Activated T-cell treated with anti-CD3 and anti-CD28 coated beads, Interleukin-2, amount 50 U/mL, for 24 hours (primary cell): ENCODE results near the gene MACROD2.

Experiments used
- DNase-seq: peaks from one replicate; pipeline ENCODE4 v3.0.0-alpha.2; 2020
- H3K27ac Mint-ChIP-seq: 2 replicates; pipeline ENCODE4 v1.8.0; 2020; ENCODE audit warnings: mild to moderate bottlenecking, mixed read lengths
- H3K27me3 Mint-ChIP-seq: 2 replicates; pipeline ENCODE4 v1.8.0; 2020; ENCODE audit warnings: mixed read lengths
- H3K36me3 Mint-ChIP-seq: 2 replicates; pipeline ENCODE4 v1.8.0; 2020; ENCODE audit warnings: low read depth, mixed read lengths
- H3K4me1 Mint-ChIP-seq: 2 replicates; pipeline ENCODE4 v1.8.0; 2020; ENCODE audit warnings: low read depth, mixed read lengths
- H3K4me3 Mint-ChIP-seq: 2 replicates; pipeline ENCODE4 v1.8.0; 2020; ENCODE audit warnings: mild to moderate bottlenecking, moderate library complexity, mixed read lengths
- H3K9me3 Mint-ChIP-seq: 2 replicates; pipeline ENCODE4 v1.8.0; 2020; ENCODE audit warnings: mixed read lengths

MACROD2 gene

GRCh38 chr20:14582855-14583254 is 587.5 kb downstream of the MACROD2 start:
- no peak for DNase-seq
- Mint-ChIP-seq H3K4me3 (no peak overlapping the region), H3K36me3 (no peaks in the 10 kb centered on the region), H3K9me3 (peaks cover 9% of the 10 kb centered on the region), H3K27ac (no peak overlapping the region), H3K4me1 (no peaks in the 10 kb centered on the region), H3K27me3 (no peaks in the 10 kb centered on the region)

GRCh38 chr20:14583413-14583812 is 588.1 kb downstream of the MACROD2 start:
- H3K4me3 Mint-ChIP-seq = no peak overlapping the region
- peaks cover 8% of the 10 kb centered on the region for H3K9me3 Mint-ChIP-seq
- no peaks in the 10 kb centered on the region for H3K4me1 Mint-ChIP-seq
- no peaks in the 10 kb centered on the region for H3K27me3 Mint-ChIP-seq
- H3K27ac Mint-ChIP-seq = no peak overlapping the region
- no peak for DNase-seq
- no peaks in the 10 kb centered on the region for H3K36me3 Mint-ChIP-seq

GRCh38 chr20:14589383-14589782 is 594.1 kb downstream of the MACROD2 start:
- Mint-ChIP-seq H3K36me3 (no peaks in the 10 kb centered on the region), H3K27me3 (no peaks in the 10 kb centered on the region), H3K27ac (no peak overlapping the region), H3K4me3 (no peak overlapping the region), H3K9me3 (peaks cover 2% of the 10 kb centered on the region), H3K4me1 (no peaks in the 10 kb centered on the region)
- DNase-seq = no peak

- H3K27ac Mint-ChIP-seq = no peak overlapping the region
Observed at GRCh38 chr20:14595051-14595450, 599.7 kb downstream of the MACROD2 start.

GRCh38 chr20:14597206-14597715 is 601.9 kb downstream of the MACROD2 start:
- Mint-ChIP-seq H3K9me3 (peaks cover 5% of the 10 kb centered on the region), H3K4me1 (no peaks in the 10 kb centered on the region), H3K36me3 (no peaks in the 10 kb centered on the region), H3K27me3 (no peaks in the 10 kb centered on the region), H3K27ac (no peak overlapping the region), H3K4me3 (no peak overlapping the region)
- no peak for DNase-seq

More at GRCh38 chr20:14595051-14595450, 599.7 kb downstream of the MACROD2 start:
- H3K27me3 Mint-ChIP-seq = no peaks in the 10 kb centered on the region
- DNase-seq = no peak
- H3K4me1 Mint-ChIP-seq = no peaks in the 10 kb centered on the region
- no peak overlapping the region for H3K4me3 Mint-ChIP-seq
- peaks cover 5% of the 10 kb centered on the region for H3K9me3 Mint-ChIP-seq
- H3K36me3 Mint-ChIP-seq = no peaks in the 10 kb centered on the region

- H3K27me3 Mint-ChIP-seq = no peaks in the 10 kb centered on the region
- DNase-seq = no peak
- H3K4me1 Mint-ChIP-seq = no peaks in the 10 kb centered on the region
- H3K4me3 Mint-ChIP-seq = no peak overlapping the region
- no peak overlapping the region for H3K27ac Mint-ChIP-seq
- peaks cover 11% of the 10 kb centered on the region for H3K9me3 Mint-ChIP-seq
- no peaks in the 10 kb centered on the region for H3K36me3 Mint-ChIP-seq
Observed at GRCh38 chr20:14599613-14600012, 604.3 kb downstream of the MACROD2 start.

GRCh38 chr20:14600527-14600926 is 605.2 kb downstream of the MACROD2 start:
- no peak overlapping the region for H3K27ac Mint-ChIP-seq
- H3K36me3 Mint-ChIP-seq = no peaks in the 10 kb centered on the region
- H3K4me1 Mint-ChIP-seq = no peaks in the 10 kb centered on the region

GRCh38 chr20:14604143-14604542 is 608.8 kb downstream of the MACROD2 start:
- no peaks in the 10 kb centered on the region for H3K27me3 Mint-ChIP-seq
- H3K27ac Mint-ChIP-seq = no peak overlapping the region
- no peaks in the 10 kb centered on the region for H3K4me1 Mint-ChIP-seq
- no peak for DNase-seq
- H3K9me3 Mint-ChIP-seq = peaks cover 12% of the 10 kb centered on the region
- no peak overlapping the region for H3K4me3 Mint-ChIP-seq
- no peaks in the 10 kb centered on the region for H3K36me3 Mint-ChIP-seq

More at GRCh38 chr20:14600527-14600926, 605.2 kb downstream of the MACROD2 start:
- H3K4me3 Mint-ChIP-seq = no peak overlapping the region
- DNase-seq = no peak
- H3K27me3 Mint-ChIP-seq = no peaks in the 10 kb centered on the region
- H3K9me3 Mint-ChIP-seq = peaks cover 9% of the 10 kb centered on the region

- DNase-seq = no peak
- Mint-ChIP-seq H3K36me3 (no peaks in the 10 kb centered on the region), H3K4me3 (no peak overlapping the region), H3K4me1 (no peaks in the 10 kb centered on the region), H3K27ac (no peak overlapping the region), H3K9me3 (peaks cover 6% of the 10 kb centered on the region), H3K27me3 (no peaks in the 10 kb centered on the region)
Observed at GRCh38 chr20:14609328-14610221, 614.3 kb downstream of the MACROD2 start.

- H3K4me3 Mint-ChIP-seq = no peak overlapping the region
- H3K36me3 Mint-ChIP-seq = no peaks in the 10 kb centered on the region
- no peak overlapping the region for H3K27ac Mint-ChIP-seq
- no peaks in the 10 kb centered on the region for H3K27me3 Mint-ChIP-seq
- peaks cover 6% of the 10 kb centered on the region for H3K9me3 Mint-ChIP-seq
- no peaks in the 10 kb centered on the region for H3K4me1 Mint-ChIP-seq
- no peak for DNase-seq
Observed at GRCh38 chr20:14611479-14611878, 616.2 kb downstream of the MACROD2 start.

GRCh38 chr20:14612391-14612790 is 617.1 kb downstream of the MACROD2 start:
- Mint-ChIP-seq H3K36me3 (no peaks in the 10 kb centered on the region), H3K27ac (no peak overlapping the region), H3K4me1 (no peaks in the 10 kb centered on the region), H3K4me3 (no peak overlapping the region), H3K9me3 (peaks cover 6% of the 10 kb centered on the region), H3K27me3 (no peaks in the 10 kb centered on the region)
- no peak for DNase-seq

- no peaks in the 10 kb centered on the region for H3K4me1 Mint-ChIP-seq
- H3K27ac Mint-ChIP-seq = no peak overlapping the region
- no peak overlapping the region for H3K4me3 Mint-ChIP-seq
Observed at GRCh38 chr20:14616003-14616402, 620.7 kb downstream of the MACROD2 start.

GRCh38 chr20:14617123-14617522 is 621.8 kb downstream of the MACROD2 start:
- H3K27ac Mint-ChIP-seq = no peak overlapping the region
- H3K9me3 Mint-ChIP-seq = peaks cover 6% of the 10 kb centered on the region
- H3K27me3 Mint-ChIP-seq = no peaks in the 10 kb centered on the region
- no peak overlapping the region for H3K4me3 Mint-ChIP-seq
- no peaks in the 10 kb centered on the region for H3K4me1 Mint-ChIP-seq
- DNase-seq = no peak
- no peaks in the 10 kb centered on the region for H3K36me3 Mint-ChIP-seq

More at GRCh38 chr20:14616003-14616402, 620.7 kb downstream of the MACROD2 start:
- DNase-seq = no peak
- no peaks in the 10 kb centered on the region for H3K36me3 Mint-ChIP-seq
- no peaks in the 10 kb centered on the region for H3K27me3 Mint-ChIP-seq
- peaks cover 6% of the 10 kb centered on the region for H3K9me3 Mint-ChIP-seq

GRCh38 chr20:14619411-14619810 is 624.1 kb downstream of the MACROD2 start:
- no peak for DNase-seq
- H3K9me3 Mint-ChIP-seq = peaks cover 3% of the 10 kb centered on the region
- H3K4me3 Mint-ChIP-seq = no peak overlapping the region
- no peaks in the 10 kb centered on the region for H3K36me3 Mint-ChIP-seq
- no peak overlapping the region for H3K27ac Mint-ChIP-seq
- H3K27me3 Mint-ChIP-seq = no peaks in the 10 kb centered on the region
- H3K4me1 Mint-ChIP-seq = no peaks in the 10 kb centered on the region

- no peak overlapping the region for H3K4me3 Mint-ChIP-seq
- DNase-seq = no peak
- no peaks in the 10 kb centered on the region for H3K27me3 Mint-ChIP-seq
- no peaks in the 10 kb centered on the region for H3K36me3 Mint-ChIP-seq
- H3K27ac Mint-ChIP-seq = no peak overlapping the region
- no peaks in the 10 kb centered on the region for H3K9me3 Mint-ChIP-seq
- H3K4me1 Mint-ChIP-seq = no peaks in the 10 kb centered on the region
Observed at GRCh38 chr20:14622796-14623195, 627.5 kb downstream of the MACROD2 start.
